HG03175 (cell line): ENCODE measurements around the gene DFFB.

ENCODE experiments used
- ATAC-seq: cut with Tn5 transposase; IDR thresholded peaks from one replicate; pipeline ENCODE4 v1.9.1; 2021; ENCODE audit warnings: mild to moderate bottlenecking, moderate library complexity; ENCODE audit not compliant: unreplicated experiment

The DFFB gene

GRCh38 chr1:3869751-3870301, 12.6 kb downstream of the DFFB start:
- no peak for ATAC-seq

- ATAC-seq: no peak
Observed at GRCh38 chr1:3871451-3871805, 14.2 kb downstream of the DFFB start.

GRCh38 chr1:3872546-3872945, 15.3 kb downstream of the DFFB start:
- ATAC-seq: no peak

GRCh38 chr1:3874736-3875135, 17.5 kb downstream of the DFFB start:
- no peak for ATAC-seq

GRCh38 chr1:3876716-3877115, 19.4 kb downstream of the DFFB start:
- ATAC-seq: no peak

GRCh38 chr1:3879099-3879498, 21.8 kb downstream of the DFFB start:
- no peak for ATAC-seq

GRCh38 chr1:3879787-3880428, 22.6 kb downstream of the DFFB start:
- no peak for ATAC-seq

- ATAC-seq: no peak
Observed at GRCh38 chr1:3880429-3881192, 23.3 kb downstream of the DFFB start.

- ATAC-seq: no peak
Observed at GRCh38 chr1:3881193-3881480, 23.9 kb downstream of the DFFB start.

GRCh38 chr1:3883194-3883925, 26.1 kb downstream of the DFFB start:
- ATAC-seq: no peak

GRCh38 chr1:3884966-3885365, 27.7 kb downstream of the DFFB start:
- no peak for ATAC-seq

- ATAC-seq: no peak
Observed at GRCh38 chr1:3885611-3886010, 28.3 kb downstream of the DFFB start.

GRCh38 chr1:3886106-3886670, 28.9 kb downstream of the DFFB start:
- ATAC-seq: no peak

GRCh38 chr1:3886691-3887090, 29.4 kb downstream of the DFFB start:
- no peak for ATAC-seq

GRCh38 chr1:3888301-3888700, 31.0 kb downstream of the DFFB start:
- ATAC-seq: no peak

GRCh38 chr1:3889936-3890335, 32.7 kb downstream of the DFFB start:
- no peak for ATAC-seq

- ATAC-seq: peak; percentile 56
Observed at GRCh38 chr1:3890389-3891328, 33.4 kb downstream of the DFFB start.

GRCh38 chr1:3891329-3891865, 34.1 kb downstream of the DFFB start:
- no peak for ATAC-seq

GRCh38 chr1:3892748-3893147, 35.5 kb downstream of the DFFB start:
- no peak for ATAC-seq

- ATAC-seq: no peak
Observed at GRCh38 chr1:3893190-3893589, 35.9 kb downstream of the DFFB start.
